Adrenal gland (tissue), 12 donors: ENCODE data around the gene TYRO3. TPM values are rescaled to one million over a fixed set of nuclear protein-coding genes. Genes with fewer than 3 reads are reported as not detected.
A peak's percentile ranks its signal among the peaks of the same experiment; 100 is the strongest.

ENCODE experiments used
- DNase-seq, 7 donors: peaks; one replicate each; pipeline ENCODE4 v3.0.0-alpha.2; 2019 to 2020
- H3K27ac ChIP-seq, 5 donors: fragments of 200-600 bp; sonication (generic) in 4 of 5; 1 replicate in 3 of 5; 2 replicates in 2 of 5; pipeline versions ENCODE4 v1.5.1 to v1.8.0; 2016 to 2020; ENCODE audit warnings: mild to moderate bottlenecking in 1 of 5
- H3K27me3 ChIP-seq: fragments of 200-600 bp; 2 replicates; pipeline ENCODE4 v1.8.0; 2021
- H3K36me3 ChIP-seq, 2 donors: fragments of 200-600 bp; replicated peaks in 1 of 2; 1 replicate in 1 of 2; 2 replicates in 1 of 2; pipeline versions ENCODE4 v1.5.1 to v1.8.0; 2018 to 2022
- H3K4me1 ChIP-seq, 2 donors: fragments of 200-600 bp; replicated peaks in 1 of 2; 1 replicate in 1 of 2; 2 replicates in 1 of 2; pipeline versions ENCODE4 v1.5.1 to v1.8.0; 2018 to 2021
- H3K4me3 ChIP-seq, 4 donors: fragments of 200-600 bp; sonication (generic) in 3 of 4; one replicate each; pipeline ENCODE4 v1.5.1; 2016 to 2018
- H3K9me3 ChIP-seq, 3 donors: fragments of 200-600 bp; sonication (generic) in 1 of 3; replicated peaks in 1 of 3; 1 replicate in 2 of 3; 2 replicates in 1 of 3; pipeline versions ENCODE4 v1.5.1 to v1.8.0; 2016 to 2021
- POLR2A ChIP-seq, 2 donors: fragments of 450-650 bp; IDR thresholded peaks; one replicate each; pipeline ENCODE4 v1.6.1; 2017; ENCODE audit warnings: antibody characterized with exemption in 2 of 2, mild to moderate bottlenecking in 2 of 2, moderate library complexity in 1 of 2
- WGBS, 4 donors: extraction: QIAGEN DNeasy Blood & Tissue Kit in 2 of 4; methylation state at CpG; one replicate each; pipeline versions ENCODE4 v1.1.5 to v1.1.7; 2013 to 2017; 5-methylcytosine and 5-hydroxymethylcytosine counted together
- intact Hi-C, 2 donors: fragments of 100-400 bp; cut with DNase I; formaldehyde crosslinking; loops; one replicate each; pipeline versions ENCODE4 v1.14.1 to v1.15.0; 2022 to 2023
- polyA plus RNA-seq, 3 donors: library from polyadenylated mRNA; stranded (reverse); fragments of 200-250 nt in 2 of 3; fragments of 350-450 nt in 1 of 3; fragmentation: Illumina TruSeq in 1 of 3; extraction: RNeasy Lipid Tissue Mini Kit (QIAGEN cat#74804) in 1 of 3; gene quantifications; one replicate each; pipeline ENCODE4 v1.2.3, GENCODE V29; 2013 to 2014
- total RNA-seq, 9 donors: library from RNA; depleted of rRNA in 4 of 9; stranded (reverse); fragments of >200 nt in 4 of 9; fragments of 120-200 nt in 1 of 9; fragmentation: NEBNext Ultra II Directional in 1 of 9; extraction: Animal tissue kit (Norgen Biotek cat#: 25700) in 1 of 9; gene quantifications; one replicate each; pipeline versions ENCODE4 v1.1.0 to v1.2.4, GENCODE V29; 2013 to 2023
- TF ChIP-seq, protein P1 (sequence below), 6 experiments: fragments of 450-650 bp in 4 of 6; fragments of 200-600 bp in 2 of 6; sonication (generic) in 1 of 6; IDR thresholded peaks; 1 replicate in 5 of 6; 2 replicates in 1 of 6; pipeline versions ENCODE4 v1.5.1 to v1.8.0; 2016 to 2021; ENCODE audit warnings: antibody characterized with exemption in 6 of 6, mild to moderate bottlenecking in 2 of 6, moderate library complexity in 1 of 6
- donor health status: healthy with polysubstance abuse.
- donor health status: Bipolar disorder and iron deficiency.
- donor health status: DM: yes; HTN: yes; CAD: no.
- donor health status: DM: no; HTN: no; CAD: no.
- donor health status: DM: no; HTN: no; CAD: no.
- donor health status: DM: yes; HTN: yes; CAD: no.

Gene TYRO3
- total and polyA plus RNA-seq, 12 donors: 8.8 to 44.6 (median 16.9) TPM

GRCh38 chr15:41544650-41545015 lies 14.4 kb upstream of the TYRO3 start:
- H3K4me1 ChIP-seq: peaks cover 10% of the 10 kb centered on the region in 2 donors
- TF ChIP-seq POLR2A (IDR thresholded peaks at IDR 0.05): no peak
- TF ChIP-seq, protein P1, sequence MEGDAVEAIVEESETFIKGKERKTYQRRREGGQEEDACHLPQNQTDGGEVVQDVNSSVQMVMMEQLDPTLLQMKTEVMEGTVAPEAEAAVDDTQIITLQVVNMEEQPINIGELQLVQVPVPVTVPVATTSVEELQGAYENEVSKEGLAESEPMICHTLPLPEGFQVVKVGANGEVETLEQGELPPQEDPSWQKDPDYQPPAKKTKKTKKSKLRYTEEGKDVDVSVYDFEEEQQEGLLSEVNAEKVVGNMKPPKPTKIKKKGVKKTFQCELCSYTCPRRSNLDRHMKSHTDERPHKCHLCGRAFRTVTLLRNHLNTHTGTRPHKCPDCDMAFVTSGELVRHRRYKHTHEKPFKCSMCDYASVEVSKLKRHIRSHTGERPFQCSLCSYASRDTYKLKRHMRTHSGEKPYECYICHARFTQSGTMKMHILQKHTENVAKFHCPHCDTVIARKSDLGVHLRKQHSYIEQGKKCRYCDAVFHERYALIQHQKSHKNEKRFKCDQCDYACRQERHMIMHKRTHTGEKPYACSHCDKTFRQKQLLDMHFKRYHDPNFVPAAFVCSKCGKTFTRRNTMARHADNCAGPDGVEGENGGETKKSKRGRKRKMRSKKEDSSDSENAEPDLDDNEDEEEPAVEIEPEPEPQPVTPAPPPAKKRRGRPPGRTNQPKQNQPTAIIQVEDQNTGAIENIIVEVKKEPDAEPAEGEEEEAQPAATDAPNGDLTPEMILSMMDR (IDR thresholded peaks at IDR 0.05): no peak
- no peaks in the 10 kb centered on the region for H3K36me3 ChIP-seq
- intact Hi-C loops: no loop called here
- H3K4me3 ChIP-seq: peak overlapping the region in 2 of 4 donors; percentile 77 to 89
- DNase-seq: peak in 4 of 7 donors; percentile 35 to 63 (median 46)
- peak overlapping the region in 2 of 5 donors; percentile 78 to 81 for H3K27ac ChIP-seq
- WGBS, 4 donors: 65 to 73% (median 71%) methylated on average over 13 to 15 of the region's 15 CpGs
- no peaks in the 10 kb centered on the region for H3K9me3 ChIP-seq
- H3K27me3 ChIP-seq: no peaks in the 10 kb centered on the region

DNA sequence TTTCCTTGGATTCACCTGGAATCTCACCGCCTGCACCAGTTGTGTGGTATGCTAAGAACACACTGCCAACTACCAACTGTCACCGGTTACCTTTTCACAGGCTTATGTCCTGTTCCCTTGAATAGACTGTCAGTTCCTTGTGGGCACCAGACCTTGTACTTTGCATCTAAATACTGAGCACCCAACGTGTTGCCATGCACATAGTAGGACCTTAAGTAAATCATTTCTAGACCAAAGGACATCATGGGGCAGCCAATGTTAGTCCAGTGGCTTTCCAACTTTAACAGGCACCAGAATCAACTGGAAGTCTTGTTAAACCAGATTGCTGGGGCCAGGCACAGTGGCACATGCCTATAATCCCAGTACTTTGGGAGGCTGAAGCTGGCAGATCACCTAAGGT lies 13.8 kb upstream of the TYRO3 start:
- peaks cover 10% of the 10 kb centered on the region in 2 donors for H3K4me1 ChIP-seq
- WGBS, 4 donors: 87 to 97% (median 91%) methylated on average over 3 of the region's 3 CpGs
- no peak overlapping the region for H3K4me3 ChIP-seq
- DNase-seq: no peak
- H3K27ac ChIP-seq: no peak overlapping the region
- no peaks in the 10 kb centered on the region for H3K36me3 ChIP-seq
- H3K27me3 ChIP-seq: no peaks in the 10 kb centered on the region
- H3K9me3 ChIP-seq: no peaks in the 10 kb centered on the region
- no peak for TF ChIP-seq POLR2A (IDR thresholded peaks at IDR 0.05)
- TF ChIP-seq, protein P1 (IDR thresholded peaks at IDR 0.05): no peak
- intact Hi-C loops: no loop called here

DNA sequence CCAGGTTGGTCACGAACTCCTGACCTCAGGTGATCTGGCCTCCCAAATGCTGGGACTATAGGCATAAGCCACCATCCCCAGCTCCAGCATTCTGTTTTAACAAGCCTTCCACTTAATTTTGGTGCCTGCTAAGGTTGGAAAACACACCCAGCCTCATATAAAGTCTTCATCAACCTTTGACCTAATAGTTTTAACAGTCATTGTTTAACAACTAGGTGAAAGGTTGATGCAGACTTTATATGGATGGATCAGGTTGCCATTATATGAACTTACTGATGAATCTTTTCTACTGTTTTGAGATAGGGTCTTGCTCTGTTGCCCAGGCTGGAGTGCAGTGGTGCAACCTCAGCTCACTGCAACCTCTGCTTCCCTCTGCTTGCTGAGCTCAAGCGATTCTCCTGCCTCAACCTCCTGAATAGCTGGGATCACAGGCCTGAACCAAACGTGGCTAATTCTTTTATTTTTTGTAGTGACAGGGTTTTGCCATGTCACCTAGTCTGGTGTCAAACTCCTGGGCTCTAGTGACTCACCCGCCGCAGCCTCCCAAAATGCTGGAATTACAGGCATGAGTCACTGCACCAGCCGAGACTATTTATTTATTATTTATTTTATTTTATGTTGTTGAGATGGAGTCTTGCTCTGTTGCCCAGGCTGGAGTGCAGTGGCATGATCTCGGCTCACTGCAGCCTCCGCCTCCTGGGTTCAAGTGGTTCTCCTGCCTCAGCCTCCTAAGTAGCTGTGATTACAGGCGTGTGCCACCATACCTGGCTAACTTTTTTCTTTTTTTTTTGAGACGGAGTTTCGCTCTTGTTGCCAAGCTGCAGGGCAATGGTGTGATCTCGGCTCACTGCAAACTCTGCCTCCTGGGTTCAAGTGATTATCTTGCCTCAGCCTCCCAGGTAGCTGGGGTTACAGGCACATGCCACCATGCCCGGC lies 11.9 kb upstream of the TYRO3 start:
- intact Hi-C loops: no loop called here
- no peaks in the 10 kb centered on the region for H3K9me3 ChIP-seq
- no peaks in the 10 kb centered on the region for H3K27me3 ChIP-seq
- H3K4me1 ChIP-seq: peaks cover 10% of the 10 kb centered on the region in 2 donors
- H3K4me3 ChIP-seq: no peak overlapping the region
- TF ChIP-seq, protein P1 (IDR thresholded peaks at IDR 0.05): no peak
- no peak for TF ChIP-seq POLR2A (IDR thresholded peaks at IDR 0.05)
- H3K36me3 ChIP-seq: no peaks in the 10 kb centered on the region
- DNase-seq: peak in 6 of 7 donors; percentile 76 to 87 (median 80)
- H3K27ac ChIP-seq: peak overlapping the region in 1 of 5 donors; percentile 43
- WGBS, 4 donors: 64 to 73% (median 68%) methylated on average over 13 of the region's 13 CpGs

DNA sequence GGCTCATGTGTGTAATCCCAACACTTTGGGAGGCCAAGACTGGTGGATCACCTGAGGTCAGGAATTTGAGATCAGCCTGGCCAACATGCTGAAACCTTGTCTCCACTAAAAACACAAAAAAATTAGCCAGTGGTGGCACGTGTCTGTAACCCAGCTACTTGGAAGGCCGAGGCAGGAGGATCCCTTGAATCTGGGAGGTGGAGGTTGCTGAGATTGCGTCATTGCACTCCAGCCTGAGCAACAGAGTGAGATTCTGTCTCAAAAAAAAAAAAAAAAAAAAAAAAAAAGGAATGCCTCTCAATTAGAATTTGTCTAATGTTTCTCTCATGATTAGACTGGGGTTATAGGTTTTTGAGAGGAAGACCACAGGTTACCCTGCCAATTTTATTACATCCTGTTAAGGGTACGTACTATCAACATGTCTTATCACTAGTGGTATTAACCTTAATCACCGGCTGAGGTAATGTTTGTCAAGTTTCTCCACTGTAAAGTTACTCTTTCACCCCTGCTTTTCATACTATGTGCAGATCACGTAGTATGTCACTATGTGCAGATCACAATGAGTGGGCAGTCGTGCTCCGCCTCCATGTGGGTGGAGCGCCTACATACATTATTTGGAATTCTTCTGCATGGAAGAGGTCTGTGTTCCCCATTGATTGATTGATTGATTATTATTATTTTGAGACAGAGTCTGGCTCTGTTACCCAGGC lies 8.8 kb upstream of the TYRO3 start:
- Histone ChIP-seq H3K36me3 (no peaks in the 10 kb centered on the region), H3K4me1 (no peaks in the 10 kb centered on the region), H3K4me3 (no peak overlapping the region), H3K9me3 (no peaks in the 10 kb centered on the region), H3K27me3 (no peaks in the 10 kb centered on the region), H3K27ac (no peak overlapping the region)
- no peak for DNase-seq
- TF ChIP-seq POLR2A (IDR thresholded peaks at IDR 0.05): no peak
- TF ChIP-seq, protein P1 (IDR thresholded peaks at IDR 0.05): no peak
- intact Hi-C loops: no loop called here
- WGBS, 4 donors: 88 to 91% (median 89%) methylated on average over 9 of the region's 9 CpGs
